ENCODE data around the gene SH3TC2. TPM values are rescaled to one million over a fixed set of nuclear protein-coding genes. Genes with fewer than 3 reads are reported as not detected.

SH3TC2 gene
- total RNA-seq, 4 donors from 2014 or later = 2.5 to 3.8 (median 2.9) TPM

DNA sequence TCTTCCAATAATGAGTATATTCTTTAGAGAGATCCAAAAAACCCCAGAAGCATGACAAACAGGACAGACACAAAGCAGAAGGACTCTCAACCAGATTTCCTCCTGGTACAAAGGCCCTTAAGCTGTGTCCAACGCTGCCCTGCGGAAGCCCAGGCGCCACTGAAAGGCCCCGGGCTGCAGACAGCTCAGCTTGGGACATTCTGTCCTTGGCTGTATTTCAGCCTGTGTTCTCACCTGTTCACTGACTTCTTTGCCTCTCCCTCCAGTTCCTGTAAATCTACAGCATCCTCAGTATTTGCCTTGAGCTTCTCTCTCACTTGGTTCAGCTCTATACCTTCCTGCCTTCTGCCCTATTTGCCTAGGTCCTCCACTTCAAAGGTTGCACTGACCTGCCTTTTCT, 96.5 kb downstream of the SH3TC2 start:
- intact Hi-C loops (cut with DNase I) = no loop called here
- Histone ChIP-seq H3K9me3 (no peaks in the 10 kb centered on the region), H3K27me3 (no peaks in the 10 kb centered on the region), H3K4me1 (peaks cover 41 to 96% (median 51%) of the 10 kb centered on the region in 3 donors), H3K4me3 (no peak overlapping the region), H3K27ac (peak overlapping the region; percentile 52 to 92 (median 84)), H3K36me3 (no peaks in the 10 kb centered on the region)
- DNase-seq = no peak
- TF ChIP-seq CTCF (IDR thresholded peaks at IDR 0.05) (no peak), POLR2A (IDR thresholded peaks at IDR 0.05) (no peak)
- 43 to 51% methylated on average over 4 of the region's 4 CpGs for WGBS, 2 donors

GRCh38 chr5:148965511-148966265, 97.2 kb downstream of the SH3TC2 start:
- no peak for TF ChIP-seq CTCF (IDR thresholded peaks at IDR 0.05)
- TF ChIP-seq POLR2A (IDR thresholded peaks at IDR 0.05) = no peak
- 49 to 55% methylated on average over 13 of the region's 13 CpGs for WGBS, 2 donors
- intact Hi-C loops (cut with DNase I) = no loop called here

DNA sequence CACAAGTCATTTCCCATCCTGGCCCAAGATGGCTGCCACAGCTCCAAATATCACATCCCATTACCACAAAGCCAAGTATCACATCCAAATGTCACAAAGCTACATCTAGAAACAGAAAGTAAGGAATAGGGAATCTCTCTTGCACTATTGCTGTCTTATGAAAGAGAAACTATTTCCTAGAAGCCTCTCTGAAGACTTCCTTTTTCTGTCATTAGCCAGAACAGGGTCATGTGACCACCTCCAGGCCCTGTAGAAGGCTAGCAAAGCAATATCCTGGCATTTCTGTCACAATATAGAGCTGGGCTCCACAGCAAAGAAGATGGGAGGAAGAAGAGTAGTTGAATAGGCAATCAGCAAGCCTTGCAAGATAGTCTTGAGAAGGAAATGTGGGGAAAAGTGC, 99.2 kb downstream of the SH3TC2 start:
- intact Hi-C loops (cut with DNase I) = no loop called here
- peaks cover 22 to 78% (median 30%) of the 10 kb centered on the region in 3 donors for H3K4me1 ChIP-seq
- no peaks in the 10 kb centered on the region for H3K27me3 ChIP-seq
- TF ChIP-seq CTCF (IDR thresholded peaks at IDR 0.05) = no peak
- no peak for TF ChIP-seq POLR2A (IDR thresholded peaks at IDR 0.05)
- no peaks in the 10 kb centered on the region for H3K9me3 ChIP-seq
- no peaks in the 10 kb centered on the region for H3K36me3 ChIP-seq
- H3K27ac ChIP-seq = peak overlapping the region; percentile 29 to 92 (median 66)
- no peak for DNase-seq
- H3K4me3 ChIP-seq = no peak overlapping the region

More at GRCh38 chr5:148965511-148966265, 97.2 kb downstream of the SH3TC2 start:
- Histone ChIP-seq H3K27ac (peak overlapping the region; percentile 53 to 92 (median 84)), H3K4me3 (no peak overlapping the region), H3K9me3 (no peaks in the 10 kb centered on the region), H3K27me3 (no peaks in the 10 kb centered on the region), H3K4me1 (peaks cover 36 to 96% (median 47%) of the 10 kb centered on the region in 3 donors), H3K36me3 (no peaks in the 10 kb centered on the region)
- DNase-seq = no peak

DNA sequence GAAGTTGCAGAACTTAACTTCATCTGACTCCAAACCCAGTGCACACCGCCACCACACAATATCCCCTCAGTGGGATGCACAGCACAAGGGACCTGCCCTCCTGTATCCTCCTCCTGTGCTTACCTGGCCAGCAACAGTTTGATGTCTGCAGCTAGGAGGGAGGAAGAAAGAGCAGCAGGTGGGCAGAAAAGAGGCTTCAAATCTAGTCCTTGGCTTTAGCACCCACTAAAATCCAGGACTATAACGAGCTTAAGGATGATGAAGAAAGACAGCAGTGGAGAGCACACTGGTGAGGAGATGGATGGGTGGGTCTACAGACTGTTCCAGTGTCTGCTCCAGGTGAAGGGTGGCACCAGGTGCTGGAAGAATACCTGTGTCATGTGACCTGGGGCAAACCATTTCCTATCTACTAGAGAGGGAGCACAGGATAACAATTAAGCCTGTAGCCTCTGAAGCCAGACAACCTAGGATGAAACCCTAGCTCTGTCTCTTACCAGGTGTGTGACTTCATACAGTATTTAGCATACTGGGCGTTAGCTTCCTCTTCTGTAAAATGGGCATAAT, 100.0 kb downstream of the SH3TC2 start:
- WGBS, 2 donors = 86 to 94% methylated on average over 2 to 3 of the region's 3 CpGs

More for the DNA sequence above, 100.0 kb downstream of the SH3TC2 start:
- Histone ChIP-seq H3K4me3 (peak overlapping the region in 2 of 4 donors; percentile 19 to 25), H3K27ac (peak overlapping the region; percentile 47 to 92 (median 73)), H3K4me1 (peaks cover 22 to 76% (median 30%) of the 10 kb centered on the region in 3 donors), H3K9me3 (no peaks in the 10 kb centered on the region), H3K36me3 (no peaks in the 10 kb centered on the region), H3K27me3 (no peaks in the 10 kb centered on the region)
- intact Hi-C loops (cut with DNase I) = no loop called here
- DNase-seq = no peak
- TF ChIP-seq POLR2A (IDR thresholded peaks at IDR 0.05) (no peak), CTCF (IDR thresholded peaks at IDR 0.05) (no peak)

All from esophagus squamous epithelium (tissue), 5 donors.